HEK293 (cell line): ENCODE data around the gene RNF31.
A peak's percentile ranks its signal among the peaks of the same experiment; 100 is the strongest.

ENCODE experiments used
- CTCF ChIA-PET: fragments of 350-600 bp; formaldehyde crosslinking; extraction: SDS; loops from one replicate; lab custom pipeline; 2021; ENCODE audit warnings: antibody characterized with exemption; lab: Yijun Ruan, JAX
- POLR2A ChIA-PET: fragments of 300-600 bp; formaldehyde crosslinking; extraction: SDS; loops from one replicate; lab custom pipeline; 2020; ENCODE audit warnings: antibody characterized with exemption, inconsistent platforms; lab: Yijun Ruan, JAX
- H3K27ac ChIP-seq: fragments of 200-500 bp; sonication (Bioruptor generic); 2 replicates; pipeline ENCODE4 v1.5.1; 2014; ENCODE audit warnings: low read depth, low read length, control low read depth, inconsistent platforms; ENCODE audit errors: extremely low read depth
- H3K36me3 ChIP-seq, 2 experiments: fragments of 200-500 bp in 1 of 2; sonication (Bioruptor generic) in 1 of 2; 1 replicate in 1 of 2; 2 replicates in 1 of 2; pipeline ENCODE4 v1.5.1; 2014 to 2017; ENCODE audit warnings: inconsistent platforms in 2 of 2, low read length in 2 of 2; ENCODE audit not compliant: control insufficient read depth in 2 of 2, insufficient read depth in 1 of 2
- H3K4me1 ChIP-seq: fragments of 200-500 bp; sonication (Bioruptor generic); 2 replicates; pipeline ENCODE4 v1.5.1; 2014; ENCODE audit warnings: mild to moderate bottlenecking, low read length, inconsistent platforms; ENCODE audit not compliant: control insufficient read depth, insufficient read depth
- H3K4me3 ChIP-seq: 2 replicates; pipeline ENCODE4 v1.5.1; 2011; ENCODE audit warnings: low read depth, mild to moderate bottlenecking, control low read depth, low read length, moderate library complexity
- H3K9me3 ChIP-seq: fragments of 200-500 bp; sonication (Bioruptor generic); 2 replicates; pipeline ENCODE4 v1.5.1; 2014; ENCODE audit warnings: low read depth, low read length, inconsistent platforms; ENCODE audit not compliant: control insufficient read depth, insufficient read depth
- AEBP2 ChIP-seq: fragments of 450-650 bp; formaldehyde crosslinking; IDR thresholded peaks from 2 replicates; pipeline ENCODE4 v1.5.1; 2016; ENCODE audit warnings: missing biosample characterization, missing genetic modification characterization, borderline replicate concordance
- HOXD13 ChIP-seq: sonication (generic); formaldehyde crosslinking; IDR thresholded peaks from 2 replicates; pipeline ENCODE4 v1.8.0; 2022; ENCODE audit warnings: missing genetic modification reagents, borderline replicate concordance
- KLF17 ChIP-seq: fragments of 450-650 bp; formaldehyde crosslinking; IDR thresholded peaks from 2 replicates; pipeline ENCODE4 v1.5.1; 2016; ENCODE audit warnings: missing biosample characterization, missing genetic modification characterization
- SALL2 ChIP-seq: fragments of 450-650 bp; formaldehyde crosslinking; IDR thresholded peaks from 2 replicates; pipeline ENCODE4 v1.5.0; 2017; ENCODE audit warnings: missing biosample characterization, mild to moderate bottlenecking, missing genetic modification characterization, borderline replicate concordance
- ZFP3 ChIP-seq: fragments of 450-650 bp; formaldehyde crosslinking; IDR thresholded peaks from 2 replicates; pipeline ENCODE4 v1.5.1; 2016; ENCODE audit warnings: low read depth, missing biosample characterization, missing genetic modification characterization
- ZFP37 ChIP-seq: fragments of 450-650 bp; formaldehyde crosslinking; IDR thresholded peaks from 2 replicates; pipeline ENCODE4 v1.5.1; 2016; ENCODE audit warnings: missing biosample characterization, missing genetic modification characterization
- ZNF169 ChIP-seq: fragments of 450-650 bp; formaldehyde crosslinking; IDR thresholded peaks from 2 replicates; pipeline ENCODE4 v1.5.1; 2016; ENCODE audit warnings: missing biosample characterization, missing genetic modification characterization
- ZNF184 ChIP-seq: fragments of 450-650 bp; IDR thresholded peaks from 2 replicates; pipeline ENCODE4 v1.5.1; 2018; ENCODE audit warnings: missing biosample characterization, mild to moderate bottlenecking, missing genetic modification characterization
- ZNF2 ChIP-seq: fragments of 450-650 bp; formaldehyde crosslinking; IDR thresholded peaks from 2 replicates; pipeline ENCODE4 v1.5.1; 2016; ENCODE audit warnings: missing biosample characterization, missing genetic modification characterization
- ZNF239 ChIP-seq: fragments of 450-650 bp; formaldehyde crosslinking; IDR thresholded peaks from 2 replicates; pipeline ENCODE4 v1.5.1; 2016; ENCODE audit warnings: missing biosample characterization, missing genetic modification characterization
- ZNF24 ChIP-seq: fragments of 450-650 bp; formaldehyde crosslinking; IDR thresholded peaks from 2 replicates; pipeline ENCODE4 v1.5.1; 2016; ENCODE audit warnings: missing biosample characterization, missing genetic modification characterization
- ZNF248 ChIP-seq: fragments of 450-650 bp; formaldehyde crosslinking; IDR thresholded peaks from 2 replicates; pipeline ENCODE4 v1.5.1; 2017; ENCODE audit warnings: missing biosample characterization, missing genetic modification characterization
- ZNF302 ChIP-seq: fragments of 450-650 bp; formaldehyde crosslinking; IDR thresholded peaks from 2 replicates; pipeline ENCODE4 v1.5.1; 2016; ENCODE audit warnings: missing biosample characterization, missing genetic modification characterization, low read depth
- ZNF311 ChIP-seq: fragments of 450-650 bp; formaldehyde crosslinking; IDR thresholded peaks from 2 replicates; pipeline ENCODE4 v1.5.1; 2017; ENCODE audit warnings: missing biosample characterization, missing genetic modification characterization, borderline replicate concordance
- ZNF341 ChIP-seq: fragments of 450-650 bp; formaldehyde crosslinking; IDR thresholded peaks from 2 replicates; pipeline ENCODE4; 2016; ENCODE audit warnings: low read depth, missing biosample characterization, missing genetic modification characterization
- ZNF549 ChIP-seq: fragments of 450-650 bp; IDR thresholded peaks from 2 replicates; pipeline ENCODE4 v1.5.1; 2018; ENCODE audit warnings: missing biosample characterization, missing genetic modification characterization, mild to moderate bottlenecking, inconsistent platforms, moderate library complexity
- ZNF600 ChIP-seq: fragments of 450-650 bp; formaldehyde crosslinking; IDR thresholded peaks from 2 replicates; pipeline ENCODE4 v1.5.1; 2016; ENCODE audit warnings: missing biosample characterization, missing genetic modification characterization
- ZNF639 ChIP-seq: fragments of 450-650 bp; formaldehyde crosslinking; IDR thresholded peaks from 2 replicates; pipeline ENCODE4 v1.5.1; 2016; ENCODE audit warnings: missing biosample characterization, missing genetic modification characterization
- ZNF747 ChIP-seq: fragments of 450-650 bp; formaldehyde crosslinking; IDR thresholded peaks from 2 replicates; pipeline ENCODE4 v1.5.1; 2016; ENCODE audit warnings: missing biosample characterization, missing genetic modification characterization
- ZNF830 ChIP-seq: fragments of 450-650 bp; IDR thresholded peaks from 2 replicates; pipeline ENCODE4 v1.5.0; 2018; ENCODE audit warnings: missing biosample characterization, missing genetic modification characterization, low read depth, mild to moderate bottlenecking, moderate library complexity
- TF ChIP-seq, protein P1 (sequence below): fragments of 450-650 bp; formaldehyde crosslinking; IDR thresholded peaks from 2 replicates; pipeline ENCODE4 v1.5.1; 2016; ENCODE audit warnings: missing biosample characterization, missing genetic modification characterization
- TF ChIP-seq, protein P2 (sequence below): fragments of 450-650 bp; formaldehyde crosslinking; optimal IDR thresholded peaks from 2 replicates; pipeline ENCODE3; 2016; ENCODE audit warnings: missing biosample characterization, mild to moderate bottlenecking, missing genetic modification characterization

RNF31 gene

GRCh38 chr14:24195186-24196070 is 48.1 kb downstream of the RNF31 start, which contains the start of gene TM9SF1 (continued):
- TF ChIP-seq, protein P1, sequence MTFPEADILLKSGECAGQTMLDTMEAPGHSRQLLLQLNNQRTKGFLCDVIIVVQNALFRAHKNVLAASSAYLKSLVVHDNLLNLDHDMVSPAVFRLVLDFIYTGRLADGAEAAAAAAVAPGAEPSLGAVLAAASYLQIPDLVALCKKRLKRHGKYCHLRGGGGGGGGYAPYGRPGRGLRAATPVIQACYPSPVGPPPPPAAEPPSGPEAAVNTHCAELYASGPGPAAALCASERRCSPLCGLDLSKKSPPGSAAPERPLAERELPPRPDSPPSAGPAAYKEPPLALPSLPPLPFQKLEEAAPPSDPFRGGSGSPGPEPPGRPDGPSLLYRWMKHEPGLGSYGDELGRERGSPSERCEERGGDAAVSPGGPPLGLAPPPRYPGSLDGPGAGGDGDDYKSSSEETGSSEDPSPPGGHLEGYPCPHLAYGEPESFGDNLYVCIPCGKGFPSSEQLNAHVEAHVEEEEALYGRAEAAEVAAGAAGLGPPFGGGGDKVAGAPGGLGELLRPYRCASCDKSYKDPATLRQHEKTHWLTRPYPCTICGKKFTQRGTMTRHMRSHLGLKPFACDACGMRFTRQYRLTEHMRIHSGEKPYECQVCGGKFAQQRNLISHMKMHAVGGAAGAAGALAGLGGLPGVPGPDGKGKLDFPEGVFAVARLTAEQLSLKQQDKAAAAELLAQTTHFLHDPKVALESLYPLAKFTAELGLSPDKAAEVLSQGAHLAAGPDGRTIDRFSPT (tag by site-specific recombination): no peak
- TF ChIP-seq ZNF184 (no peak), KLF17 (0 out of 2 replicates have a peak, but pooled peaks have one; percentile 77), ZNF239 (tag by site-specific recombination) (no peak), ZNF302 (tag by site-specific recombination) (no peak)
- TF ChIP-seq, all 188 proteins: peak for 67

GRCh38 chr14:24196071-24197055 is 49.1 kb downstream of the RNF31 start:
- CTCF ChIA-PET: interaction anchor here (0.6 to 2.4 kb wide), 3 partner anchors 36 to 138 kb away, joined by 3 to 10 read pairs (median 5); partner anchors contain the start of gene IRF9
- TF ChIP-seq HOXD13 (CRISPR knock-in tag) (no peak), ZNF341 (tag by site-specific recombination) (peak; percentile 78), ZNF639 (tag by site-specific recombination) (no peak), ZNF2 (no peak; the same call in 1 of the 2 replicates), ZNF600 (tag by site-specific recombination) (0 out of 2 replicates have a peak, but pooled peaks have one; percentile 35), ZNF747 (tag by site-specific recombination) (no peak), ZNF24 (tag by site-specific recombination) (no peak), ZFP3 (no peak), ZNF830 (tag by site-specific recombination) (no peak)
- TF ChIP-seq, all 188 proteins: peak for 2
- Histone ChIP-seq H3K4me1 (peaks cover 4% of the 10 kb centered on the region; the same call in 1 of the 2 replicates), H3K4me3 (peak overlapping the region; percentile 89), H3K27ac (peak overlapping the region; percentile 97), H3K9me3 (no peaks in the 10 kb centered on the region), H3K36me3 (peaks cover 10 to 43% of the 10 kb centered on the region in 2 experiments)
- POLR2A ChIA-PET: interaction anchor here (0.6 to 4.1 kb wide), 18 partner anchors 8 to 111 kb away, joined by 3 to 43 read pairs (median 5); partner anchors contain the start of genes CHMP4A, CIDEB, DCAF11 and EMC9

DNA sequence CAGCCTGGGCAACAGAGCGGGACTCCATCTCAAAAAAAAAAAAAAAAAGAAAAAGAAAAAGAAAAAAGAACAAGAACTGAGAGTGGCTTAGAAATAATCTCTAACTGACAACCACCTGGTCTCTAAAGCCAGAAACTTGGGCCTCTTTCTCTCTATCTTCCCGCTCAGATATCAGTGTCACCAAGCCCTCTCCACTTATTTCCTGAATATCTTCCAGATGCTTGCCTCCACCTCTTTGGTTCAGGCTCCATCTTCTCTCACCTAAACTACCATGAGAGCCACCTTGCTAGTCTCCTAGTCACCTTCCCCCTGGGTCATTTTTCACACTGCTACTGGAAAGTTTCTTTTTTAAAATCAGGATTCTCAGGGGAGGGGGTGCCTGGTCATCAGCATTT is 49.8 kb downstream of the RNF31 start:
- ChIA-PET CTCF (interaction anchor here (0.6 to 0.7 kb wide), 2 partner anchors 42 to 139 kb away, joined by 3 to 5 read pairs; no protein-coding TSS in a partner anchor), POLR2A (interaction anchor here (4.1 kb wide), 1 partner anchor 17 kb away, joined by 43 read pairs; the partner anchor contains the start of genes CHMP4A and MDP1)
- Histone ChIP-seq H3K27ac (no peak overlapping the region), H3K9me3 (no peaks in the 10 kb centered on the region), H3K36me3 (peaks cover 4 to 40% of the 10 kb centered on the region in 2 experiments), H3K4me1 (peaks cover 4% of the 10 kb centered on the region; the same call in 1 of the 2 replicates), H3K4me3 (no peak overlapping the region)
- TF ChIP-seq ZFP37: no peak
- TF ChIP-seq ZNF248 (tag by site-specific recombination): no peak
- TF ChIP-seq, protein P2, sequence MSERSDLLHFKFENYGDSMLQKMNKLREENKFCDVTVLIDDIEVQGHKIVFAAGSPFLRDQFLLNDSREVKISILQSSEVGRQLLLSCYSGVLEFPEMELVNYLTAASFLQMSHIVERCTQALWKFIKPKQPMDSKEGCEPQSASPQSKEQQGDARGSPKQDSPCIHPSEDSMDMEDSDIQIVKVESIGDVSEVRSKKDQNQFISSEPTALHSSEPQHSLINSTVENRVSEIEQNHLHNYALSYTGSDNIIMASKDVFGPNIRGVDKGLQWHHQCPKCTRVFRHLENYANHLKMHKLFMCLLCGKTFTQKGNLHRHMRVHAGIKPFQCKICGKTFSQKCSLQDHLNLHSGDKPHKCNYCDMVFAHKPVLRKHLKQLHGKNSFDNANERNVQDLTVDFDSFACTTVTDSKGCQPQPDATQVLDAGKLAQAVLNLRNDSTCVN (tag by site-specific recombination): no peak
- no peak for TF ChIP-seq ZNF24 (tag by site-specific recombination)
- no peak for TF ChIP-seq AEBP2 (tag by site-specific recombination)
- TF ChIP-seq ZNF311: no peak
- no peak for TF ChIP-seq ZNF549 (tag by site-specific recombination)
- no peak for TF ChIP-seq ZNF169 (tag by site-specific recombination)
- no peak for TF ChIP-seq SALL2 (tag by site-specific recombination)
